Ecto neural progenitor cell (in vitro differentiated cells): Measurements from ENCODE around the gene CDK3.

ENCODE experiments used
- DNase-seq: peaks from one replicate; pipeline ENCODE4 v3.0.0-alpha.2; 2018; ENCODE audit warnings: low spot score

The CDK3 gene

DNA sequence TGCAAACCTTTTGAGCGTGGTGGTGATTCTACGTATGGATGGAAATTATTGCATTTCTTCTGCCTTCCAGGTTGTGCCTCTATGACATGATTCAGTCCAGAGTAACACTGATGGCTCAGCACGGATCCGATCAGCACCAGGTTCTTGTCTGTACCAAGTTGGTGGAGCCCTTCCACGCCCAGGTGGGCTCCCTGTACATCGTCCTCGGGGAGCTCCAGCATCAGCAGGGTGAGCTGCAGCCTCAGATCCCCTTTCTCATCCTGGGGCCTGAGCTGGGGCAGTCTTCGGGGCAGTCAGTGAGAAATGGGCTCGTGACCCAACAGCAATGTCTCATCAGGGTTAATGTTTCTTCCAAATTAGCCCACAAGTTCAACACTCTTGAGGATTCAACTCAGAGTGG is 9.3 kb upstream of the CDK3 start:
- no peak for DNase-seq

GRCh38 chr17:75994802-75995370 is 5.8 kb upstream of the CDK3 start:
- no peak for DNase-seq

GRCh38 chr17:75995385-75995925 is 5.2 kb upstream of the CDK3 start:
- DNase-seq, result no peak

- no peak for DNase-seq
These were observed 3.7 kb upstream of the CDK3 start for GRCh38 chr17:75996665-75997590.

GRCh38 chr17:75998327-75998795 is 2.3 kb upstream of the CDK3 start:
- DNase-seq, result no peak

DNA sequence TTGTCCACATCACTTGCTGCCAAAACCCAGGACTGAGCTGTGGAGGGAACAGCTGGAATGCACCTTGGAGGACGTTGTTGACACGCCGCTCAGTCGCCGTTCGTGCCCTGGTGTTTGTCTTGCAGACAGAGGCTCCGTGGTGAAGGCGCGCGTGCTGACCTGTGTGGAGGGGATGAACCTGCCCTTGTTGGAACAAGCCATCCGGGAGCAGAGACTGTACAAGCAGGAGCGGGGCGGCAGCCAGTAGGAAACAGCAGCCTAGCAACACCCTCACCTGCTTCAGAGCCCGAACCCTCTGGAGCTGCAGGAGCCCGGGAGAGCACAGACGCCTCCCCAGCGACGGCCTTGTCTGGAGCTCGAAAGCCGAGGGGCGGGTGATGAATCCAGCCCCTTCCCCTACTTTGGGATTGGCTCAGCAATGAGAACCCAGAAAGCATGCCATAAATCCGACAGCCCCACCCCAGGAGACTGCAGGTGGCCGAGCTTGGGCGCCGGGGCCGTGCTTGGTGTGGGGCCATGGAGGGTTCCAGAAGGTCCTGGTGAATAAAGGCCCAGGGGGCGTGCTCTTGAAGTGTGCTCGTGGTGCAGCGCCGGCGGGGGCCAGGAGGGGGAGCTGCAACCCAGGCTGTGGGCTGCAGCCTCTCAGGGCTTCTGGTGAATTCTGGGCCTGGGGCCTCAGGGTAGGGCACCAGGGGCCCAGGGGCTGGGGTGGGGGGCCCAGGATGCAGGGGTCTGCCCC is 470 bp upstream of the CDK3 start:
- peak; percentile 92 for DNase-seq

- DNase-seq, result peak; percentile 43
These were observed 1.4 kb downstream of the CDK3 start for GRCh38 chr17:76002100-76002499.

DNA sequence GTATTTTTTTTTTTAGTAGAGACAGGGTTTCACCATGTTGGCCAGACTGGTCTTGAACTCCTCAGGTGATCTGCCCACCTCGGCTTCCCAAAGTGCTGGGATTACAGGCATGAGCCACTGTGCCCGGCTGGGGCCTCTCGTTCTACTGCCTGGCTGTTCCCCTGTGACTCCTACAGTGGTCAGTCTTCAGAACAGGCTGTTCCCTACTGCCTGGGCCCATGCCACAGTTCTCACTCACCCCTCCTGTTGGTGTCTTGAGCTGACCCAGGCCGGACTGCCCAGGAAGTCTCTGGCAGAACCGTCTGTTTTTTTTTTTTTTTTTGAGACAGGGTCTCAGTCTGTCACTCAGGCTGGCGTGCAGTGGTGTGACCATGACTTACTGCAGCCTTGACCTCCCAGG is 3.3 kb downstream of the CDK3 start:
- no peak for DNase-seq

- no peak for DNase-seq
These were observed 4.2 kb downstream of the CDK3 start for GRCh38 chr17:76004750-76005262.

DNA sequence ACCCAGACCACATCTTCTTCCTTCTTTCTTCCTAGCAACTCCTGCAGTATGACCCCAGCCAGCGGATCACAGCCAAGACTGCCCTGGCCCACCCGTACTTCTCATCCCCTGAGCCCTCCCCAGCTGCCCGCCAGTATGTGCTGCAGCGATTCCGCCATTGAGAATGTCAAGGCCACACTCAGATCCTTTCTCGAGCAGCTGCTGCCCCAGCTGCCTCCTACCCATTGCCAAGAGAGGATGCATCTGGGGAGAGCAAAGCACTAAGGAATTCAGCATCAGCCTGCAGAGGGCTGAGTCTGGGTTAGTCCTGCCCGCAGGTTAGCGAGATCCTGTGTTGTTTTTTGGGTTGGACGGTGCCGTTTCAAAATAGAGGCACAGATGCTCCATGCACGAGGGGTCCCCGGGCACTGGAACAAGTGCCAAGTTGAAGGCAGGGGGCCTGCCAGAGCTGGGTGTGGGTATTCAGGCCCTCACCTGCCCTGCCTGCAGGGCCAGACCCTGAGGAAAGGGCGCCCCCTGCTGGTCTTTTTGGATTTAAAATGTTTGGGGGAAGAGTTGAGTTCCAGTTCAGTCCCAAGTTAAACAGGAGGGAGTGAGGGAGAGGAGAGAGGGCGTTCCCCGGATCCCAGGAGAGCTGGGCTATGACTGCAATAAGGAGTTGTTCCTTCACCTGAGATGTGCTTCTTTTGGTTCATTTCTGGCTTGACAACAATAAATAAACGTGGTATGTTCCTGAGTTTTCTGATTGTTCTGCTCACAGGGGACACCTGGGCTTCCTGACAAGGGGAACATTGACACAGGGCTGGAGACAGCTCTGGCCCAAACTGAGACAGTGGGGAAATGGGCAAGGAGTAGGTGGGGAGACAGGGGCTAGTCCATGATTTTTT is 4.9 kb downstream of the CDK3 start:
- DNase-seq, result peak; percentile 92

DNA sequence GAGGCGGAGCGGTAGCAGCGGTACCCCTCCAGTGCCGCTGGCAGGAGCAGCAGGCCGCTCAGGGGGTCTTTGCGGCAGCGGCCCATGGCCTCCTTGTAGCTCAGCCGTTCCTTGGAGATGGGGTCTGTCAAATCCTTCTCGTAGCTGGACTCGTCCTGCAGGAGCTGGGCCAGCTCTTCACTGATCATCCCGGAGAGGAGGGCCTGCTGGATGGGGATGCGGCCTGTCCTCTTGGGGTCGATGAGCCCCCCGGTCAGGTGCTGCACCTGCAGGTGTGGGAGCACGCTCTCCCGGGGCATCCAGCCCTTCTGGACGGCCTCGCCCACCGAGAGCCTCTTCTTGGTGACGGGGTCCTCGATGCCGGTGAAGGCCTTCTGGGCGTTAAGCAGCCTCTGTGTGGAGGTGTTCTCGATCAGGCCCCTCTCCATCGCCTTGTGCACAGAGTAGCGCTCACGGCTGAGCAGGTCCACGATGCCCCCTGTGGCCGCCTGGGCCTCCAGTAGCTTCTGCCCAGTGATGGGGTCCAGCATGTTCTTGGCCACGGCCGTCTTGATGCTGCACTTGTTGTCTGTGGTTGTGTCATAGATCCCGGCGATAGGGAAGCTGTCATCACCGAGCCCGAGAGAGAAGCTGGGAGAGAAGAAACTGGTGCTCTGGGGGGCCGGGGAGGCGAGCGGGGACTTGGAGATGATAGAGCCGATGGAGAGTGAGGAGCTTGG is 6.6 kb downstream of the CDK3 start:
- DNase-seq, result peak; percentile 47

DNA sequence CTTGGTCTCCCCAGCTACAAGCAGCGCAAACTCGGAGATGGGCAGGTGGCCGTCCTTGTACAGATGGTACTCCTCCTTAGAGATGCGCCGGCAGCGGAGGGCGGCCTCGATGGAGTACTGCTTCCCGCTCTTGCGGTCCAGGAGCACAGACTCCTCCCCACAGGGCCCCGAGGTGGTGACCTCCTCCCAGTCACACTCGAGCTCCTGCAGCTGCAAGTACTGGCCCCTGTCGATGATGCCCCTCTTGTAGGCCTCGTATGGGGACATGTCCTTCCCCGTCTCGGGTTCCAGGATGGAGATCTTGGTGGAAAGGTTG is 7.2 kb downstream of the CDK3 start:
- no peak for DNase-seq

GRCh38 chr17:76008208-76008607 is 7.6 kb downstream of the CDK3 start:
- no peak for DNase-seq

- no peak for DNase-seq
These were observed 8.2 kb downstream of the CDK3 start for GRCh38 chr17:76008630-76009425.

GRCh38 chr17:76009447-76009846 is 8.8 kb downstream of the CDK3 start:
- DNase-seq, result no peak

GRCh38 chr17:76009969-76010661 is 9.5 kb downstream of the CDK3 start:
- no peak for DNase-seq

DNA sequence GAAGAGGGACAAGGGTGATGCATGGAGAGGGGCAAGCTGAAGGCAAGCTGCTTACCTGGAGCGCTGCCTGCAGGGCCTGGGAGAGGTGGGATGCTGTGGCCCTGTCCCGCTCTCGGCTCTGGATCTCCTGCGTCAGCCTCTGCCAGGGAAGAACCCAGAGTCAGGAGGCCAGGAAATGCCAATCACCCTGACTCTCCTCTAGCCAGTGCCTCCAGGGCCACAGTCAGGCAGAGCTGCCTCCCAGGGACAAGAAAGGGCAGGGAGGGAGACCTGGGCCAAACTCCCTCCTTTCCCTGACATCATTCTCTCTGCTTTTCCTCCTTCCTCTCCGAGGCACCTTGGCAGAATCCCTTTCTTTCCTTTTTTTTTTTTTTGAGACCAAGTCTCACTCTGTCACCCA is 11.3 kb downstream of the CDK3 start:
- DNase-seq, result no peak

GRCh38 chr17:76013377-76013932 is 12.8 kb downstream of the CDK3 start:
- DNase-seq, result no peak
